Epithelial cell of prostate (primary cell): Measurements from ENCODE around the gene SYTL1.

ENCODE experiments used
- DNase-seq: peaks from one replicate; pipeline ENCODE4 v3.0.0-alpha.2; 2011; ENCODE audit warnings: low read depth, low spot score
- H3K27ac ChIP-seq: fragments of 450-650 bp; 2 replicates; pipeline ENCODE4 v1.5.1; 2017; ENCODE audit warnings: mild to moderate bottlenecking

The SYTL1 gene

DNA sequence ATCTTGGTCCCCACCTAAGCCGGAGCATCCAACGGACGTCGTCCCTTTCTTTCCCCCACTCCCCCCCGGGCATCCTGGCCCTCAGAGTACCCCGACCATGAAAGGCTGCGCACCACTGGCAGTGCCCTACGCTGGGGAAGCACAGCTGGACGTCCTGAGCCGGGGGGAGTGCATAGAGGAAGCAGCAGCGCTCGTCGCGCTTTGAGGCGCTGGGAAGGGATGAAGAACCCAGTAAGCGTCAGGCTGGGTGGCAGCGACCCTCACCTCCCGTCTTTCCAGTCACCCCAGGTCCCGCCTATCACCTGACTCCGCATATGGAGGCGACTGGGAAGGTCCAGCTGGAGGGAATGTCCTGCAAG, 19.2 kb downstream of the SYTL1 start:
- no peak overlapping the region for H3K27ac ChIP-seq
- DNase-seq = no peak

GRCh38 chr1:27361553-27361952, 19.7 kb downstream of the SYTL1 start:
- H3K27ac ChIP-seq = no peak overlapping the region
- no peak for DNase-seq

DNA sequence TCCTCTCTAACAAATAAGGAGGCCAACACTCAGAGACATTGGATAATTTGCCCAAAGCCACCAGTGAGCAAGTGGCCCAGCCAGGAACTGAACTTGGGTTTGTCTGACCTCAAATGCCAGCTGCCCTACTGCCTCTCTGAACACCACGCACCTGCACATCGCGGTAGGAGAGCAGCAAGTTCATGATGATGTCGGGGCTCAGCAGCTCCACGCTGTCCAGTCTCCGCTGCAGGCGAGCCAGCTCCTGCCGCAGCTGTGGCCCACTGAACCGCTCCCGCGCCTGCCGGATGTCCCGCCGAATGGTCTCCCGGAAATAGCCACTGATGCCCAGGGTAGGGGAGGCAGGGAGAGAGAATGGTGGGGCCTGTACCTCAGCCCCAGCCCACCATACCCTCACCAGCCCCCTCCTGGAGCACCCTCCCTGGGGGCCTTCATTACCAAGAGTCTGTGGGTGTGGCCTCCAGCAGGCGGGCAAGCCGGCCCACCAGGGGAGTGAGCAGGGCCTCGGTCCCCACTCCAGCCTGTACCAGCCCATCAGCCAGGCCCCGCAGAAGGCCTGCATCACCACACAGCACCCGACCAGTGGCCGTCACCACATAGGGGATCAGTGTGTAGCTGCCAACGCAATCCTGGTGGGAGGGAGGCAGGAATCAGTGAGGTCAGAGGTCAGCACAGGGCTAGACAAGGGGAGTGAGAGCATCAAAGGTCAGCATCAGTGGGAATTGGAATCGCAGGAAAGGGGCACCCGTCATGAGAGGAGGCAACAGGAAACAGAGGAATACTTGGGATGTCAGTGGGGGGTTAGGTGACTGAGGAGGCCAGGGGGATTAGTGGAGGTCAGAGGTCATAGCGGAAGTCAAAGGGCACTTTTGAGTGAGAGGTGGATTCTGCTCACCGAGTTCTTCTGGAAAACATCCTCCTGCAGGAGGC, 22.2 kb downstream of the SYTL1 start:
- H3K27ac ChIP-seq = no peak overlapping the region
- no peak for DNase-seq

DNA sequence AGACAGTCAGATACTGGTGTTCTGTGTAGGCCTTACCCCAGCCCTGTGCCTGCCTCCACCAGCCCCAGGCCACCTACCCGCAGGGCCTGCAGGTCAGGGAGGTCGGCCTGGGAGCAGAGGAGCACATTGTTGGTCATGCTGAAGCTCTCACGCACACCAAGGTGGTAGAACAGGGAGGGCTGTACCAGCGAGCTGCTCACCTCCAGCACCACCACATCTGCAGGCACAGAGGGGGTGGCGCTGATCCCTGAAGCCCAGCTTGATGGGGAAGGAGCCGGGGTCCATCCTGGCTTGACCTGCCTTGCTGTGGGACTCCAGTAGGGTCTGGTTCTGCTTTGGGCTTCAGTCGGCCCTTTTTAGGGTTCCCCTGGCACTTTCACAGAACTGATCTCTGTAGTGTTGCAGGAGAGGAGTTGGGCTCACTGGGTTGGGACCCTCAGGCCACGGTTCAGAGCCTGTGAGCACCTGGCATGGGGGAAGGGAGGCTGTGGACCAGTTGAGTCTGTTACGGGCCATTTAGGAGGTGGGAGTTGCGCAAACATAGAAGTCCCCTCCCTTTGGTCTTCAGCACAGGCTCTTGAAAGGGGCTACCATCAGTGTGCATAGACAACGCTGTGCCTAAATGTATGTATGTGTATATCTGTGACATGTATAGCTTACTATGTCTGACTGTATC, 23.0 kb downstream of the SYTL1 start:
- H3K27ac ChIP-seq = peak overlapping the region; percentile 95
- DNase-seq = no peak

- no peak for DNase-seq
- H3K27ac ChIP-seq = peak overlapping the region; percentile 95
Measured at GRCh38 chr1:27365372-27366112, 23.7 kb downstream of the SYTL1 start.

GRCh38 chr1:27366113-27366410, 24.2 kb downstream of the SYTL1 start:
- H3K27ac ChIP-seq = peak overlapping the region; percentile 95

GRCh38 chr1:27366411-27367159, 24.8 kb downstream of the SYTL1 start, which contains the start of gene MAP3K6:
MAP3K6 (minus strand) TSS chr1:27366961; CDS start chr1:27366597, 364 bp downstream.
- H3K27ac ChIP-seq = peak within 1 kb of the TSS; percentile 95
- no peak for DNase-seq

More at GRCh38 chr1:27366113-27366410, 24.2 kb downstream of the SYTL1 start:
- DNase-seq = no peak

DNA sequence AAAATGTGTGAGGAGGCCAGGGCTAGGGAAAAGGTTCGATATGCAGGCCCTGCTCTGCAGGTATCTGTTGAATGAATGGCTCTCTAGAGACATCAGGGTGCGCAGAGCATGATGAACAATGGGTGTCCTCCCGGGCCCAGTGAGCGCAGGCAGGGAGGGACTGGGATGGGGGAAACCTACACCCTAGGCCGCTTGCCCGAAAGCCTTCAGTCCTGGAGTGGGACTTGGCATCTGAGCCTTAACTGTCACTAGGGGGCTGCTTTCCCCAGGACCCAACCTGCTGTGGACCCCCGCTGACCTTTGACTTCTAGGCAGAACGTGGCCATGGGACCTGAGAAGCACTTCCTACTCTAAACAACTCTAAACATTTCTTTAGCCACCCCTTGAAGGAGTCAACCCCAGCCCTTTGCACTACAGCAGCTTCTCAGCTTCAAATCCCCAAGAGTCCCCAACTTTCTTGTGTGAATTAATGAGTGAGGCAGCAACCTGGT, 25.4 kb downstream of the SYTL1 start:
- no peak for DNase-seq
- H3K27ac ChIP-seq = peak overlapping the region; percentile 95

GRCh38 chr1:27368869-27369582, 27.2 kb downstream of the SYTL1 start:
- H3K27ac ChIP-seq = no peak overlapping the region
- no peak for DNase-seq

- H3K27ac ChIP-seq = no peak overlapping the region
- no peak for DNase-seq
Measured at GRCh38 chr1:27372022-27372807, 30.4 kb downstream of the SYTL1 start.

DNA sequence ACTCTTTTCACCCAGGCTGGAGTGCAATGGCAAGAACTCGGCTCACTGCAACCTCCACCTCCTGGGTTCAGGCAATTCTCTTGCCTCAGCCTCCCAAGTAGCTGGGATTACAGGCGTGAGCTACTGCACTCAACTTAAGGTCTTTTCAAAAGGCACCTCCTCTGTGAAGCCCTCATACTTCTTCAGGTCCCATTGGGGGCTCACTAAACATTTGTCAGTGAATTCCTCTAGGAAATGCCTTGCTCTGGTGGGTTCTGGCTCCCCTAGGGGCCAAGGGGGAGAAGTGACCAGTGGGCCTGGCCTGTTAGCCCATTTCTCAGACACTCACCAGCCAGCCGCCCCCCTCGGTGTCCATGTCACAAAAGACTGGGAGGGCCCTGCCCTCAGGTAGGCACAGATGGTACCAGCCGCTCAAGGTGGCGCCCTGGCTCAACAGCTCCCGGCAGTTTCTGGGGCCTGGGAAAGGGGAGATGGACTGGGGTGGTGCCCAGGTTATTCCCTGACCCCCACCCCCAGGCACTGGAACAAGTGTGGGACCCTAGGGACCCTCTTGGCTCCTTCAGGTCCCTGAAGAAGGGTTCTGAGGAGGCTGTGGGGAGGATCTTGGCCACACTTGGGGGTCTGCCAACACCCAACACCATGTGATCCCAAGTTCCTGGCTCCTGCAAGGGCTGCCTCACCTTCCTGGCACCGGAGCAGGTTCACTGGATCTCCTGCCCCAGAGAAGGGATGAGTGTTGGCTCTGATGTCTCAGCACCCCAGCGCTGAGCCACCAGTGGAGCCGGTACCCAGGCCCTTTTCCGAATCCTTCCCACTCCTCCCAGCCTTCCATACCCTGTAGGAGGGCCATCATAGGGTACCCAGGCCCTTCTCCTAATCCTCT, 31.2 kb downstream of the SYTL1 start:
- no peak overlapping the region for H3K27ac ChIP-seq
- DNase-seq = no peak

GRCh38 chr1:27374362-27375086, 32.7 kb downstream of the SYTL1 start, which contains the start of gene FCN3:
FCN3 (minus strand) TSS chr1:27374824; CDS start chr1:27374818, 6 bp downstream.
- no peak within 1 kb of the TSS for H3K27ac ChIP-seq
- DNase-seq = no peak

DNA sequence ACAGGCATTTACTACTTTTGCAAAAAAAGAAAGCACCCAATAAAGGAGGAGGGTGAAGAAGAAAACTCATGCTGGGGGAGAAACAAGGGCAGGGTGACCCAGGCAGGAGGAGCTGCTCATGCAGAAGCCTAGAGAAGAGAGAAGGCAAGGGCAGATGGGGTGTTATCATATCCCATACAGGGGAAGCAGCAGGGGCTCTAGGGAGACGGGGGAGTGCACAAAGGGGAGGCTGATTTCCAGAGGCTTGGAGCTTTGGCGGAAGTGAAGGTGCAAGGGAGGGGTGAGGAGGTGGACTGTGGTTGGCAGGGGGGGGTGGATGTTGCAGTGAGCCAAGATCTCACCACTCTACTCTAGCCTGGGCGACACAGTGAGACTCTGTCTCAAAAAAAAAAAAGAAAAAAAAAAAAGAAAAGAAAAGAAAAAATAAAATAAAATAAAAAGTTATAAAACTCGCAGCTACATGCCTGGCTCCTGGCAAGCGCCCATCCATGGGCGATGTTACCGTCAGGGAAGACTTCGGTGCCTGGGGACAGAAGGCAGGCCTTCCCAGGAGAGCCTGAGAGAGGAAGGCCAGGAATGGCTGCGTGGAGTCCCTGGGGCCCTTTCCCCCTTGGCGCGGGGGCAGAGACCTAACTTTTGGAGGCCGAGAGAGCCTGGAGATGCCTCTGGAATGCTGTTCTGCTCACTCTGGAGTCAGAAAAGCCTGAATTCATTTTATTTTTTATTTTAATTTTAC, 36.1 kb downstream of the SYTL1 start:
- no peak for DNase-seq
- H3K27ac ChIP-seq = no peak overlapping the region

- H3K27ac ChIP-seq = no peak overlapping the region
- no peak for DNase-seq
Measured at GRCh38 chr1:27379564-27380122, 37.8 kb downstream of the SYTL1 start.

- DNase-seq = no peak
- no peak overlapping the region for H3K27ac ChIP-seq
Measured at GRCh38 chr1:27380224-27380623, 38.4 kb downstream of the SYTL1 start.
